ENCODE measurements around the gene MAFF.

GRCh38 chr22:38258895-38259294, 57.1 kb downstream of the MAFF start:
- TF ChIP-seq POLR2A (IDR thresholded peaks at IDR 0.05) (no peak), CTCF (IDR thresholded peaks at IDR 0.05) (no peak)
